ENCODE data around the gene LOXL4. TPM values are rescaled to one million over a fixed set of nuclear protein-coding genes. Genes with fewer than 3 reads are reported as not detected.

LOXL4 gene
- total RNA-seq, 2 experiments from 2014 or later: not detected

GRCh38 chr10:98201760-98202159 is 66.2 kb downstream of the LOXL4 start:
- DNase-seq (no peak), ATAC-seq (ENCODE audit: poor library complexity) (no peak)
- Mint-ChIP-seq H3K4me1 (ENCODE audit: low read depth) (peaks cover 34% of the 10 kb centered on the region), H3K9me3 (no peaks in the 10 kb centered on the region), H3K27me3 (no peaks in the 10 kb centered on the region), H3K36me3 (ENCODE audit: low read depth) (peaks cover 13% of the 10 kb centered on the region), H3K4me3 (no peak overlapping the region), H3K27ac (no peak overlapping the region)
- intact Hi-C loops (cut with DNase I, micrococcal nuclease): no loop called here
- ChIA-PET POLR2A (no interaction called here), CTCF (no interaction called here)
- Histone ChIP-seq H3K4me1 (ENCODE audit: insufficient read depth, low read length) (no peaks in the 10 kb centered on the region), H3K27me3 (ENCODE audit: control insufficient read depth in 1 of 2, insufficient read depth in 2 of 2, low read length in 2 of 2) (no peaks in the 10 kb centered on the region), H3K27ac (ENCODE audit: low read depth in 1 of 2, low read length in 2 of 2) (no peak overlapping the region), H3K4me3 (ENCODE audit: low read length) (no peak overlapping the region), H3K9me3 (ENCODE audit: control insufficient read depth in 1 of 2, insufficient read depth in 1 of 2, low read length in 2 of 2) (no peaks in the 10 kb centered on the region), H3K36me3 (ENCODE audit: insufficient read depth, low read length) (peaks cover 6% of the 10 kb centered on the region)
- no peak for TF ChIP-seq CTCF (IDR thresholded peaks at IDR 0.05)

Other genes starting within 250 kb of the LOXL4 start
- gene CRTAC1, start 237.6 kb downstream of the LOXL4 start, total RNA-seq: not detected
- gene R3HCC1L, start 133.5 kb downstream of the LOXL4 start, total RNA-seq: 10 to 100 TPM; 12.7 to 13.7 TPM
- 1 to 10 TPM; 8.5 to 9.8 TPM for gene PYROXD2, start 147.0 kb upstream of the LOXL4 start, total RNA-seq
- gene HPS1, start 178.7 kb upstream of the LOXL4 start, total RNA-seq: 10 to 100 TPM; 49.8 to 50.5 TPM